Measurements from ENCODE around the gene VN1R5.
"Not testable (repeated sequence)": the region's sequence is repeated elsewhere in the genome, so short reads cannot be mapped to it uniquely, and the experiment has no call there.

VN1R5 gene

GRCh38 chr1:247216261-247216660 lies 39.6 kb upstream of the VN1R5 start:
- DNase-seq (ENCODE audit: low spot score): no peak
- no peak for TF ChIP-seq CTCF (IDR thresholded peaks at IDR 0.05; ENCODE audit: extremely low read depth, missing control alignments)

- TF ChIP-seq CTCF (IDR thresholded peaks at IDR 0.05; ENCODE audit: extremely low read depth, missing control alignments): no peak
- no peak for DNase-seq (ENCODE audit: low spot score)
Observed at GRCh38 chr1:247218121-247218651, 37.7 kb upstream of the VN1R5 start.

- not testable (repeated sequence) for DNase-seq (ENCODE audit: low spot score)
Observed at GRCh38 chr1:247220280-247220679, 35.6 kb upstream of the VN1R5 start.

- no peak for TF ChIP-seq CTCF (IDR thresholded peaks at IDR 0.05; ENCODE audit: extremely low read depth, missing control alignments)
- DNase-seq (ENCODE audit: low spot score): no peak
Observed at GRCh38 chr1:247222840-247223239, 33.0 kb upstream of the VN1R5 start.

- TF ChIP-seq CTCF (IDR thresholded peaks at IDR 0.05; ENCODE audit: extremely low read depth, missing control alignments): no peak
- no peak for DNase-seq (ENCODE audit: low spot score)
Observed at GRCh38 chr1:247224822-247225221, 31.1 kb upstream of the VN1R5 start.

GRCh38 chr1:247228133-247228532 lies 27.7 kb upstream of the VN1R5 start:
- TF ChIP-seq CTCF (IDR thresholded peaks at IDR 0.05; ENCODE audit: extremely low read depth, missing control alignments): no peak
- DNase-seq (ENCODE audit: low spot score): no peak

GRCh38 chr1:247241691-247242090 lies 14.2 kb upstream of the VN1R5 start:
- TF ChIP-seq CTCF (IDR thresholded peaks at IDR 0.05; ENCODE audit: extremely low read depth, missing control alignments): no peak
- no peak for DNase-seq (ENCODE audit: low spot score)

- no peak for TF ChIP-seq CTCF (IDR thresholded peaks at IDR 0.05; ENCODE audit: extremely low read depth, missing control alignments)
Observed at GRCh38 chr1:247243524-247244137, 12.2 kb upstream of the VN1R5 start.

More at GRCh38 chr1:247243524-247244137, 12.2 kb upstream of the VN1R5 start:
- no peak for DNase-seq (ENCODE audit: low spot score)
